Right ventricle myocardium superior (tissue), 1 donor: Measurements from ENCODE around the gene ERGIC1. TPM values are rescaled to one million over a fixed set of nuclear protein-coding genes. Genes with fewer than 3 reads are reported as not detected.

Experiments
- ATAC-seq: fragments of 200-7000 bp; cut with Tn5 transposase; one replicate; pipeline ENCODE4 v1.9.1; 2020; ENCODE audit warnings: mild to moderate bottlenecking; ENCODE audit not compliant: poor library complexity
- DNase-seq: peaks from one replicate; pipeline ENCODE4 v3.0.0-alpha.2; 2020
- intact Hi-C: fragments of 100-400 bp; cut with DNase I; formaldehyde crosslinking; loops from one replicate; pipeline ENCODE4 v1.11.2; 2022
- total RNA-seq: library from RNA; stranded (reverse); fragmentation: NEBNext Ultra II Directional; extraction: Animal tissue kit (Norgen Biotek cat#: 25700); gene quantifications from one replicate; pipeline ENCODE4 v1.2.1, GENCODE V29; 2021
- donor health status: DM: no; HTN: yes; CAD: no; lungs with severe emphysema.

Gene ERGIC1
- total RNA-seq, 1 donor from 2014 or later = 75.5 TPM

- ATAC-seq (peak; percentile 79), DNase-seq (peak; percentile 88)
- intact Hi-C loops = loop anchor here (5.0 to 10.0 kb wide), 2 partner anchors 45 to 128 kb away; partner anchors contain the start of gene DUSP1
These were observed 68.7 kb downstream of the ERGIC1 start for GRCh38 chr5:172902497-172903472.

DNA sequence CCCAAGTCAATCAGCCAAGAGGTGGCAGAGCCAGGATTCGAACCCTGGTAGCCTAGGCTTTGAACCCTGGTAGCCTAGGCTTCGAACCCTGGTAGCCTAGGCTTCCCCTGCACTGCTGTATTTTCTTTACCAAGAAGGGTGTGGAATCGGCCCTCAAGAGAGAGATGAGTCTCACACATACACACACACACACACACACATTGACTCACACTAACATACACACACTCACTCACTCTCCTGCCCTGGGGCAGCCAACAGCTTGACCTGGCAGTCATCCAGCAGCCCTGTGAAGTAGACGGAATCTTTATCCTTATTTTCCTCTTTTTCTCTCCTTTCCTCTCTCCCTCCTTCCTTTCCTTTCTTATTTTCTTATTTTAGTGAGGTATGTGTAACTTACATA lies 69.7 kb downstream of the ERGIC1 start:
- no peak for ATAC-seq
- intact Hi-C loops = loop anchor here (5.0 to 10.0 kb wide), 2 partner anchors 46 to 129 kb away; partner anchors contain the start of gene DUSP1
- peak; percentile 61 for DNase-seq

GRCh38 chr5:172904312-172904642 lies 70.2 kb downstream of the ERGIC1 start:
- DNase-seq (no peak), ATAC-seq (peak; percentile 1)
- intact Hi-C loops = loop anchor here (5.0 to 10.0 kb wide), 2 partner anchors 47 to 129 kb away; partner anchors contain the start of gene DUSP1

GRCh38 chr5:172904643-172905345 lies 70.7 kb downstream of the ERGIC1 start:
- DNase-seq (peak; percentile 82), ATAC-seq (peak; percentile 75)
- intact Hi-C loops = loop anchor here (5.0 to 10.0 kb wide), 2 partner anchors 47 to 130 kb away; partner anchors contain the start of gene DUSP1

DNA sequence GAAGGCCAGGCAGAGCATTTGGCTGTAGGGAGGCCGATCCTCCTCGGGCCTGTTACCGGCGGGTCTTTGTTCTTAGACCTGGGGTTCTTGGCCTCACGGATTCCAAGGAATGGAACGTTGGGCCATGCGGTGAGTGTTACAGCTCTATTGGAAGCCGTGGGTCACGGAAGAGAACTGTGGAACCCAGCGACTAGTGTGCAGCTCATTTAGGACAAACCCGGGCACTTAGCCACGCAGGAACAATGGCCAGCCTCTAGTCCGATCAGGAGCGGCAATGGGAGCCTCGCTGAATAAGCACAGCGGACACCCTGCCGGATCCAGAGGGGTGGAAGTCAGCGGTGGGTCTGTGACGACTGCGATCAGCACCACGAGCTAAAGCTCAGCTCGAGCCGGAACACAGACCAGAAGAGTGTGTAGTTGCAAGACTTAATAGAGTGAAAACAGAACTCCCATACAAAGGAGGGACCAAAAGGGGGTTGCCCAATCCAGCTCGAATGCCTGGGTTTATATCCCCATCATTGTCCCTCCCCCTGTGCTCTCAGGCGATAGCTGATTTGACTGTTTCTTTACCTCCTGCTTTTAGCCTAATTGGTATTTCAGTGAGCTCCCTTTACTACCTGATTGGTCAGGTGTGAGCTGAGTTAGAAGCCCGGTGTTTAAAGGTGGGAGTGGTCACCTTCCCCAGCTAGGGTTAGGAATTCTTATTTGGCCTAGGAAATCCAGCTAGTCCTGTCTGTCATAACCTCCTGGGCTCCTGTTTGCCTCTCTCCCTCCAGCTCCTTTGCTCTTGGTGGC lies 71.5 kb downstream of the ERGIC1 start:
- DNase-seq (no peak), ATAC-seq (no peak)
- intact Hi-C loops = loop anchor here (10.0 kb wide), 1 partner anchor 131 kb away; the partner anchor contains the start of gene DUSP1

- DNase-seq (no peak), ATAC-seq (no peak)
- intact Hi-C loops = loop anchor here (10.0 kb wide), 1 partner anchor 132 kb away; the partner anchor contains the start of gene DUSP1
These were observed 72.4 kb downstream of the ERGIC1 start for GRCh38 chr5:172906436-172906835.

DNA sequence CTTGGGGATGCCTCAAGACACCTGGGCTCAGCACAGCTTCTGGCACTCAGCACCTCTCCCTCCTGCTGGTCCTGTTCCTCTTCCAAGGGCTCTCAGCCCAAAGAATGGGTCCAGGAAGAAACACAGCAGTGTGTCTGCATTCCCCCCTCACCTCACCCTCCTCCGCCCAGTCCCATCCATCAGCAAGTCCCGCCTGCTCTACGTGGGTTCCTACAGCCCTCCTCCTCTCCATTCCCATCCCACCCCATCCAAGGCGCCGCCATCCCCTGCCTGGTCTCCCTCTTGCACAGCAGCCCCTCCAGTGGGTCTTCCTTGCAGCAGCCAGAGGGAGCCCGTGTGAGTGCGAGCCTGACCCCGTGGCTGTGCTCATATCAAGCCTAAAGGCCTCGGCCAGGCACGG lies 72.8 kb downstream of the ERGIC1 start:
- intact Hi-C loops = loop anchor here (10.0 kb wide), 1 partner anchor 132 kb away; the partner anchor contains the start of gene DUSP1
- DNase-seq (no peak), ATAC-seq (no peak)

DNA sequence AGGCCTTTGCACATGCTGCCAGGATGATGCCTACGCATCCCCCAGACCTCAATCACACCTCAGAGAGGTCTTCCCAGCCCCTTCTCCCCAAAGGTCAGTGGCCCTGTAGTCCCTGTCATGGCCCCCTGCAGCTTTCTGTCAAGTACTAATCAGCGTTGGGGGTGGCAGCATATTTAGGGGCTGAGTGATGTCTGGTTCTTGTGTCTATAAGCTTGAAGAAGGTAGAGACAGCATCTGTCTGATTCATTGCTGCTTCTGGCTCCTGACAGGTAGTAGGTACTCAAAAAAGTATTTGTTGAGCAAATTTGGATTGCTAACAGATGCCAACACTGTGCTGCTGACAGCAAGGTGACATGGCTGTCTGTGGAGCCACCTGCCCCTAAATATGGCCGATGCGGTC lies 73.6 kb downstream of the ERGIC1 start:
- intact Hi-C loops = loop anchor here (10.0 kb wide), 1 partner anchor 133 kb away; the partner anchor contains the start of gene DUSP1
- ATAC-seq (no peak), DNase-seq (no peak)

DNA sequence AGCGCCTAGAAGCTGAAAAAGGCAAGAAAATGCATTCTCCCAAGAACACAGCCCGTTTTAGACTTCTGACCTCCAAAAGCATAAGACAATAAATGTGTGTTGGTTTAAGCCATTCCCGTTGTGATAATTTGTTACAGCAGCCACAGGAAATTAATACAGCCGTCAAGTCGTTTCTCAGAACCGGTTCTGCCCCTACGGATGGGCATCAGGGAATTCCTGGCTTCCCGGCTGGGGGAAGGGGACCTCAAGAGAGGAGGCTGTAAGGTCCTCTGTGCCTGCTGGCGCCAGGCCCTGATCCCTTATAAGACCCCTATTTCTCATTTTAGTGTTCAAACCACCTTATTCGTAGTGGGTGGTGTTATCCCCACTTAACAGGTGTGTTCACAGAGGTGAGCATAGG lies 74.6 kb downstream of the ERGIC1 start:
- intact Hi-C loops = loop anchor here (10.0 kb wide), 1 partner anchor 134 kb away; the partner anchor contains the start of gene DUSP1
- DNase-seq (no peak), ATAC-seq (no peak)

DNA sequence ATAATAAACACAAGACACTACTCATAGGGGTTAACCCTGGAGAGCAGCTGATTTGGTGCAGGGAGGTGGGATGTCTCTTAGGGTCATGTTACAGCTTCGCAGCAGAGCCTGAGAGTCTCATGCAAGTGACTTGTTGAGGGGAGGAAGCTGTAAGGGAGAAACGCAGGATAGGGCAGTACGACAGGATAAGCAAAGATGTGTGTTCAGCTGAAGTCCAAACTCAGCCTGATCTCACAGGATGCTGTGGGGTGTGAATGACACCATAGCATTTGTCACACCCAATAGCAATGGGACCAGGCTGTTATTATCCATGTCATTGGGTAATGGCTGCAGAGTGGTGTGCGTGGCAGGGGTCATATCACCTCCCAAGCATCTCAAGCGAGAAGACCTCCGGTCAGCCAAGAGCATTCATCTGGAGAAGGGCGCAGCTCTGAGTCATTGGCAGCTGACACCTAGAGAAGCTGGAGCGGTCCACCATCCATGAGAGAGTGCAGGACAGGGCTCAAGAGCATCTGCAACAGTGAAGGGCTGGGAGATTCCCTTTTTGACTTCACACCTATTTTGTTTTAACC lies 76.0 kb downstream of the ERGIC1 start:
- DNase-seq (no peak), ATAC-seq (no peak)
- intact Hi-C loops = loop anchor here (10.0 kb wide), 1 partner anchor 135 kb away; the partner anchor contains the start of gene DUSP1

GRCh38 chr5:172910828-172911627 lies 77.0 kb downstream of the ERGIC1 start:
- DNase-seq = peak; percentile 82
- ATAC-seq = peak; percentile 53
- intact Hi-C loops = no loop called here

DNA sequence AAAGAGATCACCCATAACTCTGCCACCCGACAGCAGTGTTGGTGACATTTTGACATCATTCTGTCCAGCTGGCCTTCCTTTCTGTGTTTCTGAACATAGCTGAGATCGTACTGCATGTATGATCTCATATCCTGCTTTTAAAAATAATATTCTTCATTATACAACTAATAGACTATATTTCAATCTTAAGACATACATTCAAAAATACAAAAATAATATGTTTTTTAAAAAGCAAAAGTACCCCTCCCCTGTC lies 77.5 kb downstream of the ERGIC1 start:
- intact Hi-C loops = no loop called here
- ATAC-seq (no peak), DNase-seq (no peak)

DNA sequence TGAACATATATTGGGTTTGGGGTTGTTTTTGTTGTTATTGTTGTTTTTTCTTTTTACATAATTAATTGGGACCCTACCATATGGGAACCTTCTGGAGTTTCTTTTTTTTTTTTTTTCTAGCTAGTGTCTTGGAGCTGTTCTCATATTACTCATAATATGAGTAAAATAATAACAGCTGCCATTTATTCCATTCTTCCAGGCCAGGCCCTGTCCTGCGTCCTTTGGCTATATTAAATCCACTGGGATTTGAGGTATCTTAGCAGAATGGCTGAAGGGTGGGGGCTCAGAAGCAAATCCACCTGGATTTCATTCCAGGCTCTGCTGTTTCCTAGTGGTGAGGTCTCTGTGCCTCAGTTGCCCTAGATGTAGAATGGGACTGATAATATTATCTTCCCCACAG lies 77.9 kb downstream of the ERGIC1 start:
- no peak for ATAC-seq
- intact Hi-C loops = no loop called here
- no peak for DNase-seq

DNA sequence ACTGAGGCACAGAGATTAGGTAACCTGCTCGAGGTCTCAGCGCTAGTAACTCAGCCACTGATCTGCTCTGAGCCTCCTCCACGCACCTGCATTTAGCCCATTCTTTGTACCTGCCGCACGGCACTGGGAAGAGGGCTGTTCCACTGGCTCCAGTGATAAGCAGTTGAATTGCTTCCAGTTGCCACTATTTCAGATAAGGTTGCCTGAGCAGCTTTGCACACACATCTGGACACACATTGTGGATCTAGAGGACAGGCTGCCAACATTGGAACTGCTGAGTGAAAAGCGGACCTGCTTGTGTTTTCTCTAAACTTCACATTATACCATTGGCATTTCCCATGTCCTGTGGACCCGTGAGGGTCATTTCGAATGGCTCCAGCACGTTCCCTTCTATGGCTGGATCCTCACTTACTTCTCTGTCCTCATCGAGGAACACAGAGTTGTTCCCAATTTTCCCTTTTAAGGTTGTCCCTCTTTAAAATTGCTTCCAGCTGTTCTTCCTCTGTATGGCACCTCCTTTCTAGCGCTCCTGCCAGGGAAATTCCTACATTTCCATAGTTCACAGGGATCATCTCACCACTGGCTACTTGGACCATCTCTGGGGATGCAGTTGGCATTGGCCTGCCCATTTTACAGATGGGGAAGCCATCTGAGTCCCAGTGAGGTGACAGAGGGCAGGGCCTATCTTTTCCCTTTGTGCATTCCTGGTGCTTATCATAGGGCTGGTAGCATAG lies 79.2 kb downstream of the ERGIC1 start:
- peak; percentile 86 for ATAC-seq
- intact Hi-C loops = no loop called here
- no peak for DNase-seq

GRCh38 chr5:172915514-172915913 lies 81.5 kb downstream of the ERGIC1 start:
- DNase-seq (no peak), ATAC-seq (no peak)
- intact Hi-C loops = no loop called here

- ATAC-seq = no peak
- DNase-seq = no peak
- intact Hi-C loops = no loop called here
These were observed 84.6 kb downstream of the ERGIC1 start for GRCh38 chr5:172918421-172919371.
